Measurements from ENCODE around the gene AKT2. TPM values are rescaled to one million over a fixed set of nuclear protein-coding genes. Genes with fewer than 3 reads are reported as not detected.

Gene AKT2
- total and polyA plus RNA-seq, 2 donors from 2014 or later: 75.0 to 154 TPM

DNA sequence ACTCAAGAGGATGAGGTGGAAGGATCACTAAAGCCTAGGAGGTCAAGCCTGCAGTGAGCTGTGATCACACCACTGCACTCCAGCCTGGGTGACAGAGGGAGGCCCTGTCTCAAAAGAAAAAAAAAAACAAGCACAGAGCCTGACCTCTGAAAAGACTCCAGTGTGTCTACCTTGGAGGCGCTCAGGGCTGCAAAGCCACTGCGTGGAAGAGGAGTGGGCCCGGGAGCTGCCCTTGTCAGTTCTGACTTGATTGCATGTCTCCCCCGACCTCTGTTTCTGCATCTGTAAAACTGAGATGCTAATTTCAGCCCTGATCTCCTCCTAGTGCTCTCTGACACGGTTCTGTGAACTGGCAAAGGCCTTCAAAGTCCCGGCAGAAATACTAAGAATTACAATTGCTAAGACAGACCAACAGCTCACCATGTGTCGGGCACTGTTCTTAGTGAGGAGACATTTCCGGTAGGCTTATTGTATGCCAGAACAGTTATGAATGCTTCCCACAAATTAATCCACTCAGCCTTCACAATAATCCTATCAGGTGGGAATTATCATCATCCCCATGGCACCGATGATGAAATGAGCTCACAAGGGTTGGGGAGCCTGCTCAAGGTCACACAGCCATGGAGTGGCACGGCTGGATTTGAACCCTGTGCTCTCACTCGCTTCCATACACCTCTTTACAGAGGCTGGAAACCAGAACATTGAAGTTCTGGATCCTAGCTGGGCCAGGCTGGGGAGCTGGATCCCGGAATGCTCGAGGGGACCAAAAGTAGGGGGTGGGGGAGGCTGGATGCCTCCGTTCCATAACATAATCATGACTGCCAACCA, 3.5 kb downstream of the AKT2 start:
- no peaks in the 10 kb centered on the region for H3K27me3 ChIP-seq (ENCODE audit: control insufficient read depth, insufficient read depth, low read length)
- H3K9me3 ChIP-seq (ENCODE audit: control insufficient read depth in 2 of 3, insufficient read depth in 1 of 3, low read length in 3 of 3): no peaks in the 10 kb centered on the region
- H3K9ac ChIP-seq (ENCODE audit: low read length in 3 of 3): peak overlapping the region in 1 of 3 donors; percentile 49
- DNase-seq (no peak), FAIRE-seq (no peak)
- H3K27ac ChIP-seq (ENCODE audit: low read depth in 2 of 2, low read length in 2 of 2): peak overlapping the region; percentile 40 to 73
- intact Hi-C loops (cut with DNase I): no loop called here
- H3K4me1 ChIP-seq (ENCODE audit: control insufficient read depth in 2 of 3, insufficient read depth in 2 of 3, low read depth in 1 of 3, low read length in 3 of 3): peaks cover 8 to 61% (median 58%) of the 10 kb centered on the region in 3 donors
- H3K36me3 ChIP-seq (ENCODE audit: control insufficient read depth in 2 of 3, insufficient read depth in 3 of 3, low read length in 3 of 3): no peaks in the 10 kb centered on the region
- TF ChIP-seq, protein P1, sequence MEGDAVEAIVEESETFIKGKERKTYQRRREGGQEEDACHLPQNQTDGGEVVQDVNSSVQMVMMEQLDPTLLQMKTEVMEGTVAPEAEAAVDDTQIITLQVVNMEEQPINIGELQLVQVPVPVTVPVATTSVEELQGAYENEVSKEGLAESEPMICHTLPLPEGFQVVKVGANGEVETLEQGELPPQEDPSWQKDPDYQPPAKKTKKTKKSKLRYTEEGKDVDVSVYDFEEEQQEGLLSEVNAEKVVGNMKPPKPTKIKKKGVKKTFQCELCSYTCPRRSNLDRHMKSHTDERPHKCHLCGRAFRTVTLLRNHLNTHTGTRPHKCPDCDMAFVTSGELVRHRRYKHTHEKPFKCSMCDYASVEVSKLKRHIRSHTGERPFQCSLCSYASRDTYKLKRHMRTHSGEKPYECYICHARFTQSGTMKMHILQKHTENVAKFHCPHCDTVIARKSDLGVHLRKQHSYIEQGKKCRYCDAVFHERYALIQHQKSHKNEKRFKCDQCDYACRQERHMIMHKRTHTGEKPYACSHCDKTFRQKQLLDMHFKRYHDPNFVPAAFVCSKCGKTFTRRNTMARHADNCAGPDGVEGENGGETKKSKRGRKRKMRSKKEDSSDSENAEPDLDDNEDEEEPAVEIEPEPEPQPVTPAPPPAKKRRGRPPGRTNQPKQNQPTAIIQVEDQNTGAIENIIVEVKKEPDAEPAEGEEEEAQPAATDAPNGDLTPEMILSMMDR (IDR thresholded peaks at IDR 0.05; ENCODE audit: borderline replicate concordance, extremely low read depth, insufficient read depth): no peak
- no peak overlapping the region for H3K4me3 ChIP-seq (ENCODE audit: low read length in 3 of 3)

DNA sequence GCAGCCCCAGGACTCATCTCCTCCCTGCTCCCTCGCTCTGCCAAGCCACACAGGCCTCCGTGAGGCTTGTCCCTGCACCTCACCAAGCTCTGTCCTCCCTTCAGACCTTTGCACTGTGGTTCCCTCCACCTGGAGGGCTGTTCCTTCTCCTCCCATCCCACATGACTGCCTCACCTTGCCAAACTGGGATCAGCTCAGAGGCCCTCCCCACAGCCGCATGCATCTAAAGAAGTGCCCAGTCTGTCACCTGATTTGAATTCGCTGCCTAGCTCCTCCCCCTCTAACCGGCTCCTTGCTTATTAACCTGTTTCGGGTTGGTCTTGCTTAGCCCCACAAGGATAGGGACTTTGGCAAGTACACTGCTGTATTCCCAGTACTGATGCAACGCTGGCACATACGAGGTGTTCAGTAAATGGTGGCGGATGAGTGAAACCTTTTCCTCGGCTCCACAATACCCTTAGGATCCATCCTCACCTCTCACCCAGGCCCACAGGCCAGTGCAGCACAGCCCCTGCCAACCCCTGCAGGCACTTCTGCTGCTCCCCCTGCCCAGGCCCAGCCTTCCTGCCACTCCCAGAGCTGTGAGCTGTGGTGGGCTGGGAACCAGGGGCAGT, 4.4 kb downstream of the AKT2 start:
- H3K4me1 ChIP-seq (ENCODE audit: control insufficient read depth in 2 of 3, insufficient read depth in 2 of 3, low read depth in 1 of 3, low read length in 3 of 3): peaks cover 4 to 59% (median 55%) of the 10 kb centered on the region in 3 donors
- H3K9me3 ChIP-seq (ENCODE audit: control insufficient read depth in 2 of 3, insufficient read depth in 1 of 3, low read length in 3 of 3): no peaks in the 10 kb centered on the region
- no peaks in the 10 kb centered on the region for H3K36me3 ChIP-seq (ENCODE audit: control insufficient read depth in 2 of 3, insufficient read depth in 3 of 3, low read length in 3 of 3)
- peak overlapping the region; percentile 67 to 79 for H3K27ac ChIP-seq (ENCODE audit: low read depth in 2 of 2, low read length in 2 of 2)
- no peaks in the 10 kb centered on the region for H3K27me3 ChIP-seq (ENCODE audit: control insufficient read depth, insufficient read depth, low read length)
- H3K9ac ChIP-seq (ENCODE audit: low read length in 3 of 3): peak overlapping the region in 1 of 3 donors; percentile 68
- DNase-seq (peak in 3 of 5 donors; percentile 25 to 64 (median 53)), FAIRE-seq (no peak)
- intact Hi-C loops (cut with DNase I): no loop called here
- TF ChIP-seq, protein P1 (IDR thresholded peaks at IDR 0.05; ENCODE audit: borderline replicate concordance, extremely low read depth, insufficient read depth): no peak
- H3K4me3 ChIP-seq (ENCODE audit: low read length in 3 of 3): peak overlapping the region in 2 of 3 donors; percentile 5 to 37

DNA sequence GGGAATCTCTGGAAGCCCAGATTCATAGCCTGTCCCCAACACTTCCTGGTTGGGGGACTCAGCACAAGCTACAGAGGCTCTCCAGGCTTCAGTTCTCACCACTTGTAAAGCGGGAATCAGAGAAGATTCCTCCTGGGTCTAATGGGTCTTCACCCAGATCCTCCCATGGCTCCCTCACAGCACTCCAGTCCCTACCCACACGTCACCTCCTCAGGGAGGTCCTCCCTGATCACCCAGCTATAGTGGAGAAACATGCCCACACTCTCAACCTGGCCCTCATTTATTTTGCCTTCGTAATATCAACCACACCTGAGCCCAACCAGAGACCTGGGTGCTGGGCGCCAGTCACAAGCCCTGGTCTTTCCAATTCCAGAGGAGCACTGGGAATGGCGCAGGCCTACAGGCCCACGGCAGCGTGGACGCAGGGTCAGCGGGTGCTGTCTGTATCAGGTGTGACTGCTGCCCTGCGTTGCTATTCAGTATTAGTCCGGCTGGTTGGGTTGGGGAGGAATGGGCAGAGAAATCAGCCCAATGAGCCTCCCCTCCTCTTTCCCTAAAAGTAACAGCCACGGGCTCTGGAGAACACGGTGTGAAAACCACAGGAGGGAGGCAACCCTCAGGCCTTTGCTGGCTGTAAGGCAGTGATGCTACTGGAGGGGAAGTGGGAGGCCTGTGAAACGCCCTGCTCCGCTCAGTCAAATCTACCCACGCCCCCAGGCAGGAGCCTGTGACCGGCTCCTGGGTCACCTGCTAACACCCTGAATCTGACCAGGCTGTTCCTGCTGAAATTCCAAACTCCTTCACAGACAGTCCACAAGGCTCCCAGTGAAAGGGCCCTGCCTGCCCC, 5.2 kb downstream of the AKT2 start:
- Histone ChIP-seq H3K4me3 (ENCODE audit: low read length in 3 of 3) (peak overlapping the region in 2 of 3 donors; percentile 5 to 37), H3K36me3 (ENCODE audit: control insufficient read depth in 2 of 3, insufficient read depth in 3 of 3, low read length in 3 of 3) (no peaks in the 10 kb centered on the region), H3K9ac (ENCODE audit: low read length in 3 of 3) (peak overlapping the region in 1 of 3 donors; percentile 68), H3K27me3 (ENCODE audit: control insufficient read depth, insufficient read depth, low read length) (no peaks in the 10 kb centered on the region), H3K9me3 (ENCODE audit: control insufficient read depth in 2 of 3, insufficient read depth in 1 of 3, low read length in 3 of 3) (no peaks in the 10 kb centered on the region), H3K4me1 (ENCODE audit: control insufficient read depth in 2 of 3, insufficient read depth in 2 of 3, low read depth in 1 of 3, low read length in 3 of 3) (peaks cover 2 to 61% (median 52%) of the 10 kb centered on the region in 3 donors), H3K27ac (ENCODE audit: low read depth in 2 of 2, low read length in 2 of 2) (peak overlapping the region; percentile 67 to 79)
- peak in 2 of 5 donors; percentile 54 to 68 for DNase-seq
- intact Hi-C loops (cut with DNase I): no loop called here
- FAIRE-seq: no peak
- TF ChIP-seq, protein P1 (IDR thresholded peaks at IDR 0.05; ENCODE audit: borderline replicate concordance, extremely low read depth, insufficient read depth): no peak
